Subcutaneous adipose tissue (tissue), 4 donors: ENCODE results near the gene CLUH. TPM values are rescaled to one million over a fixed set of nuclear protein-coding genes. Genes with fewer than 3 reads are reported as not detected.

ENCODE experiments used
- CTCF ChIP-seq: fragments of 450-650 bp; IDR thresholded peaks from one replicate; pipeline ENCODE4 v1.5.1; 2016; ENCODE audit warnings: low read depth, mild to moderate bottlenecking, control low read depth, antibody characterized with exemption, moderate library complexity
- total RNA-seq, 4 donors: library from RNA; depleted of rRNA; stranded (reverse); fragments of >200 nt; gene quantifications; one replicate each; pipeline ENCODE4 v1.1.0, GENCODE V29; 2016

The CLUH gene, protein sequence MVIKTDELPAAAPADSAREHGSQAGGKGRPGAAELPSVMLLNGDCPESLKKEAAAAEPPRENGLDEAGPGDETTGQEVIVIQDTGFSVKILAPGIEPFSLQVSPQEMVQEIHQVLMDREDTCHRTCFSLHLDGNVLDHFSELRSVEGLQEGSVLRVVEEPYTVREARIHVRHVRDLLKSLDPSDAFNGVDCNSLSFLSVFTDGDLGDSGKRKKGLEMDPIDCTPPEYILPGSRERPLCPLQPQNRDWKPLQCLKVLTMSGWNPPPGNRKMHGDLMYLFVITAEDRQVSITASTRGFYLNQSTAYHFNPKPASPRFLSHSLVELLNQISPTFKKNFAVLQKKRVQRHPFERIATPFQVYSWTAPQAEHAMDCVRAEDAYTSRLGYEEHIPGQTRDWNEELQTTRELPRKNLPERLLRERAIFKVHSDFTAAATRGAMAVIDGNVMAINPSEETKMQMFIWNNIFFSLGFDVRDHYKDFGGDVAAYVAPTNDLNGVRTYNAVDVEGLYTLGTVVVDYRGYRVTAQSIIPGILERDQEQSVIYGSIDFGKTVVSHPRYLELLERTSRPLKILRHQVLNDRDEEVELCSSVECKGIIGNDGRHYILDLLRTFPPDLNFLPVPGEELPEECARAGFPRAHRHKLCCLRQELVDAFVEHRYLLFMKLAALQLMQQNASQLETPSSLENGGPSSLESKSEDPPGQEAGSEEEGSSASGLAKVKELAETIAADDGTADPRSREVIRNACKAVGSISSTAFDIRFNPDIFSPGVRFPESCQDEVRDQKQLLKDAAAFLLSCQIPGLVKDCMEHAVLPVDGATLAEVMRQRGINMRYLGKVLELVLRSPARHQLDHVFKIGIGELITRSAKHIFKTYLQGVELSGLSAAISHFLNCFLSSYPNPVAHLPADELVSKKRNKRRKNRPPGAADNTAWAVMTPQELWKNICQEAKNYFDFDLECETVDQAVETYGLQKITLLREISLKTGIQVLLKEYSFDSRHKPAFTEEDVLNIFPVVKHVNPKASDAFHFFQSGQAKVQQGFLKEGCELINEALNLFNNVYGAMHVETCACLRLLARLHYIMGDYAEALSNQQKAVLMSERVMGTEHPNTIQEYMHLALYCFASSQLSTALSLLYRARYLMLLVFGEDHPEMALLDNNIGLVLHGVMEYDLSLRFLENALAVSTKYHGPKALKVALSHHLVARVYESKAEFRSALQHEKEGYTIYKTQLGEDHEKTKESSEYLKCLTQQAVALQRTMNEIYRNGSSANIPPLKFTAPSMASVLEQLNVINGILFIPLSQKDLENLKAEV (N-terminal part only)
- 100 to 1,000 TPM in 1 of 4 donors, 10 to 100 TPM in 3; 34.7 to 112 (median 39.4) TPM for total RNA-seq

DNA sequence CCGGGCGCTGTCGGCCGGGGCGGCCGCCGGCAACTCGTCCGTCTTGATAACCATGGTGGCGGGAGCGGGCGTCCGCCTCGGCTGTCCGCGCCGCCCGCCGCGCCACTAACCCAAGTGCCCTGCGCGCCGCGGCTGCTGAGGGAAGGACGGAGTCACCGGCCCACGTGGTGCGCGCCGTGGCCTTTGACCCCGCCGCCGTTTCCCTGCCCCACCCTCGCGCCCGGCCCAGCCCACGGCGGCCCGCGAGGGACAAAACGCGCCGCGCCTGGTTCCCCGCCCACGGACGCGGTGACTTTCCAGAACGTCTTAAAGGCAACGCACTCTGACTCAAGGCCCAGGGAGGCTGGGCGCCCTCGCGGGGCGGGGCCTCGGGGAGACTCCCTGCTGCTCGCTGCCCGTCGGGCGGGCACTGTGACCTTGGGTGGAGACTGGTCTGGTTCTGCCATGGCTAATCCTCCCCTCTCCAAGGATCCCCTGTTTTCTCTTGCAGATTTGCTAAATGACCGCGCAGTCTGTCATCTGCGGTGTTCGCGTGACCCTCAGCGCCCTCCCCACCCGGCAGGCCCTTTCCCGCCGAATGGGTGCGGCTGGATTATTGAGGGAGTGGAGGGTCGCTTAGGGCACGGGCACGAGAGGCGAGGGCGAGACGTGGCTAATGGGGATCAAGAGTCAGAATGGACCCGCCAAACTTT lies at the start of gene CLUH:
CLUH (minus strand) TSS at position 157 of the 692 bp plus-strand sequence; CDS start at position 54, 103 bp downstream.
- no peak for TF ChIP-seq CTCF

- TF ChIP-seq CTCF = no peak
Measured at GRCh38 chr17:2758870-2759269, 47.3 kb upstream of the CLUH start.

- TF ChIP-seq CTCF = no peak
Measured at GRCh38 chr17:2755891-2756724, 44.5 kb upstream of the CLUH start.

DNA sequence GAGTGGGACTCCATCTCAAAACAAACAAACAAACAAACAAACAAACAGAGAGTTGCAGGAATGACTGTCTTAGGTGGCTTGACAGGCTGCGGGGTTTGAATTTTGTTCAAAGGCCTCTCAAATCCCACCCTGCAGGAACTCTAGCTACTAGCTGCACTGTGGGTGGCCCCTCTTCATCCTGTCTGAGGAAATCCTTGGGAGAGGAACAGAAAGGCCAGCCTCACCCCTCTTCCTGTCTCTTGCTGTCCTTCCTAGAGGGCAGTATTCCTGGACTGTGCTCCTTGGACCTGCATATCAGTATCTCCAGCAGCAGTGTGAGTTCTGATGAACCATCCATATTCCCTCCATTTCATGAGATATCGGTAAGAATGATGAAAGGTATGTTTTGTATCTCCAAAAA lies 39.9 kb upstream of the CLUH start:
- TF ChIP-seq CTCF = no peak

DNA sequence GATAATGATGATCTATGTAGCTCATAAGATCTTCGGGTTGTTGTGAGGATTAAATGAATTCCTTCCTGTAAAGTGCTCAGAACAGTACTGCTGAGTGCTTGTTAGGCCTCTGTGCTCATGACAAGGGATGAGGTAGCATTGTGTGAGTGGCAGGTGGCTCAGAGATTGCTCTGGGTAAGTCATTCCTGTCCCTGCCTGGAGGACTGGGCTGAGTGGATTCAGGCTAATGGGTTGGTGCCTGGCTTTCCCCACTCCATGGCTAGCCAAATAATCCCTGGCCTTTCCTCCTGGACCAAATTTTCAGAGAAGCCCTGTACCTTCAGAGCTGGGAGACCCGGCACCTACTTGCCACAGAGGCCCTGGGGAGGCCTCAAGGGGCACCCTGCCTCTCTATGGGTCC lies 39.2 kb upstream of the CLUH start:
- no peak for TF ChIP-seq CTCF

GRCh38 chr17:2749784-2750181 lies 38.2 kb upstream of the CLUH start:
- TF ChIP-seq CTCF = no peak
